GM13977 (cell line): Measurements from ENCODE around the gene ZNF274.
A peak's percentile ranks its signal among the peaks of the same experiment; 100 is the strongest.

ENCODE experiments used
- DNase-seq: peaks from one replicate; pipeline ENCODE4 v3.0.0; 2012; ENCODE audit warnings: low spot score
- CTCF ChIP-seq: IDR thresholded peaks from 2 replicates; pipeline ENCODE4 v1.5.1; 2012; ENCODE audit warnings: mild to moderate bottlenecking, control low read depth; ENCODE audit not compliant: insufficient read depth; ENCODE audit errors: extremely low read depth, missing control alignments
- in situ Hi-C: fragments of 300-500 bp; cut with MboI; formaldehyde crosslinking; loops from one replicate; pipeline ENCODE4 v1.12.0; 2022; ENCODE audit warnings: low sequenced_read_pairs, low pct_unique_long_range_greater_than_20kb, mixed read lengths, inconsistent platforms; ENCODE audit not compliant: unreplicated experiment

Gene ZNF274

GRCh38 chr19:58227964-58228584, 45.2 kb downstream of the ZNF274 start:
- DNase-seq: no peak
- no peak for TF ChIP-seq CTCF
- in situ Hi-C loops: no loop called here

- no peak for TF ChIP-seq CTCF
- DNase-seq: peak; percentile 90
- in situ Hi-C loops: no loop called here
Observed at GRCh38 chr19:58228585-58229254, 45.9 kb downstream of the ZNF274 start, which contains the start of gene ZNF544. ZNF544 (plus strand) TSS chr19:58228914; CDS start chr19:58244024, 15,110 bp downstream.

GRCh38 chr19:58229255-58229639, 46.4 kb downstream of the ZNF274 start:
- DNase-seq: no peak
- in situ Hi-C loops: no loop called here
- peak; percentile 43 for TF ChIP-seq CTCF

- in situ Hi-C loops: no loop called here
- no peak for DNase-seq
- no peak for TF ChIP-seq CTCF
Observed at GRCh38 chr19:58237324-58237723, 54.5 kb downstream of the ZNF274 start.

- DNase-seq: no peak
- in situ Hi-C loops: no loop called here
- no peak for TF ChIP-seq CTCF
Observed at GRCh38 chr19:58243351-58243750, 60.5 kb downstream of the ZNF274 start.

- in situ Hi-C loops: no loop called here
- TF ChIP-seq CTCF: no peak
- no peak for DNase-seq
Observed at GRCh38 chr19:58248886-58249285, 66.0 kb downstream of the ZNF274 start.
